ENCODE measurements around the gene NEDD4L. TPM values are rescaled to one million over a fixed set of nuclear protein-coding genes. Genes with fewer than 3 reads are reported as not detected.

NEDD4L gene
- total and polyA plus RNA-seq, 7 donors: 52.0 to 104 (median 57.4) TPM

- Histone ChIP-seq H3K4me1 (peaks cover 0 to 53% (median 23%) of the 10 kb centered on the region in 4 donors), H3K4me3 (no peak overlapping the region), H3K27ac (peak overlapping the region in 3 of 4 donors; percentile 70 to 81 (median 77)), H3K36me3 (no peaks in the 10 kb centered on the region), H3K27me3 (no peaks in the 10 kb centered on the region), H3K9me3 (no peaks in the 10 kb centered on the region)
- 92 to 94% methylated on average over 39 of the region's 39 CpGs for WGBS, 2 donors
- no peak for TF ChIP-seq EP300 (IDR thresholded peaks at IDR 0.05)
- no peak for TF ChIP-seq CTCF (IDR thresholded peaks at IDR 0.05)
- no peak for DNase-seq
- intact Hi-C loops (cut with DNase I): loop anchor here (5.0 to 10.0 kb wide), 2 partner anchors 59 to 212 kb away; partner anchors contain the start of gene NEDD4L
Observed at GRCh38 chr18:58256316-58257080, 212.5 kb downstream of the NEDD4L start.

GRCh38 chr18:58257461-58257860, 213.4 kb downstream of the NEDD4L start:
- TF ChIP-seq EP300 (IDR thresholded peaks at IDR 0.05) (no peak), POLR2A (IDR thresholded peaks at IDR 0.05) (no peak), CTCF (IDR thresholded peaks at IDR 0.05) (no peak), POLR2AphosphoS5 (IDR thresholded peaks at IDR 0.05) (no peak)
- 58 to 77% methylated on average over 9 of the region's 9 CpGs for WGBS, 2 donors
- no peaks in the 10 kb centered on the region for H3K27me3 ChIP-seq
- H3K27ac ChIP-seq: peak overlapping the region in 3 of 4 donors; percentile 43 to 81 (median 77)
- no peaks in the 10 kb centered on the region for H3K36me3 ChIP-seq
- no peaks in the 10 kb centered on the region for H3K9me3 ChIP-seq
- no peak for DNase-seq
- H3K4me3 ChIP-seq: no peak overlapping the region
- H3K4me1 ChIP-seq: peaks cover 0 to 50% (median 27%) of the 10 kb centered on the region in 4 donors
- intact Hi-C loops (cut with DNase I): loop anchor here (5.0 to 10.0 kb wide), 2 partner anchors 60 to 213 kb away; partner anchors contain the start of gene NEDD4L

GRCh38 chr18:58258692-58259342, 214.8 kb downstream of the NEDD4L start:
- Histone ChIP-seq H3K27ac (peak overlapping the region in 2 of 4 donors; percentile 20 to 37), H3K27me3 (no peaks in the 10 kb centered on the region), H3K9me3 (no peaks in the 10 kb centered on the region), H3K4me3 (no peak overlapping the region), H3K36me3 (no peaks in the 10 kb centered on the region), H3K4me1 (peaks cover 0 to 50% (median 32%) of the 10 kb centered on the region in 4 donors)
- DNase-seq: no peak
- 92% methylated on average over 11 of the region's 11 CpGs for WGBS, 2 donors
- no peak for TF ChIP-seq EP300 (IDR thresholded peaks at IDR 0.05)
- no peak for TF ChIP-seq POLR2AphosphoS5 (IDR thresholded peaks at IDR 0.05)
- TF ChIP-seq CTCF (IDR thresholded peaks at IDR 0.05): no peak
- no peak for TF ChIP-seq POLR2A (IDR thresholded peaks at IDR 0.05)
- intact Hi-C loops (cut with DNase I): loop anchor here (5.0 to 10.0 kb wide), 2 partner anchors 62 to 214 kb away; partner anchors contain the start of gene NEDD4L

- no peaks in the 10 kb centered on the region for H3K9me3 ChIP-seq
- TF ChIP-seq POLR2AphosphoS5 (IDR thresholded peaks at IDR 0.05) (no peak), CTCF (IDR thresholded peaks at IDR 0.05) (no peak), EP300 (IDR thresholded peaks at IDR 0.05) (no peak), POLR2A (IDR thresholded peaks at IDR 0.05) (no peak)
- 17 to 37% methylated on average over 7 of the region's 7 CpGs for WGBS, 2 donors
- peaks cover 0 to 63% (median 29%) of the 10 kb centered on the region in 4 donors for H3K4me1 ChIP-seq
- H3K4me3 ChIP-seq: no peak overlapping the region
- intact Hi-C loops (cut with DNase I): no loop called here
- H3K36me3 ChIP-seq: no peaks in the 10 kb centered on the region
- peak overlapping the region; percentile 1 to 60 (median 54) for H3K27ac ChIP-seq
- no peak for DNase-seq
- H3K27me3 ChIP-seq: no peaks in the 10 kb centered on the region
Observed at GRCh38 chr18:58263055-58263957, 219.3 kb downstream of the NEDD4L start.

All from sigmoid colon (tissue), 7 donors.